ENCODE results near the gene FOXC2.

DNA sequence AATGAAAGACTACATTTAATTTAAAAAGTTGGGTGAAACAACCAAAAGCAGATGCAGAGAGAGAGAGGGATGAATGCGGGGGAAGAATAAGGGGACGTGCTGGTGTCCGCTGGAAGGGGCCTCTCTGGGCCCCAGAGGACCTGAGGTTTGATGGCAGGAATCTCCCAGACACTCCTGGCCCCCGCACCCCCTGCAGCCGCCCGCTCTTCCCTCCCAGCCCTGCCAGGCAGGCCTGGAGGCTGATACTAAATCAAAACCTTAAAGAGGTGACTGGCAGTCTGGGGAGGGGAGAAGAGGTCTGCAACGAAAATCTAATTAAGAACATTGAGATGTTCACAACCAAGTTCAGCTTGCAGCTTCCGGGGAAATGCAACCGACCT, 14.2 kb downstream of the FOXC2 start:
- TF ChIP-seq, protein P1, sequence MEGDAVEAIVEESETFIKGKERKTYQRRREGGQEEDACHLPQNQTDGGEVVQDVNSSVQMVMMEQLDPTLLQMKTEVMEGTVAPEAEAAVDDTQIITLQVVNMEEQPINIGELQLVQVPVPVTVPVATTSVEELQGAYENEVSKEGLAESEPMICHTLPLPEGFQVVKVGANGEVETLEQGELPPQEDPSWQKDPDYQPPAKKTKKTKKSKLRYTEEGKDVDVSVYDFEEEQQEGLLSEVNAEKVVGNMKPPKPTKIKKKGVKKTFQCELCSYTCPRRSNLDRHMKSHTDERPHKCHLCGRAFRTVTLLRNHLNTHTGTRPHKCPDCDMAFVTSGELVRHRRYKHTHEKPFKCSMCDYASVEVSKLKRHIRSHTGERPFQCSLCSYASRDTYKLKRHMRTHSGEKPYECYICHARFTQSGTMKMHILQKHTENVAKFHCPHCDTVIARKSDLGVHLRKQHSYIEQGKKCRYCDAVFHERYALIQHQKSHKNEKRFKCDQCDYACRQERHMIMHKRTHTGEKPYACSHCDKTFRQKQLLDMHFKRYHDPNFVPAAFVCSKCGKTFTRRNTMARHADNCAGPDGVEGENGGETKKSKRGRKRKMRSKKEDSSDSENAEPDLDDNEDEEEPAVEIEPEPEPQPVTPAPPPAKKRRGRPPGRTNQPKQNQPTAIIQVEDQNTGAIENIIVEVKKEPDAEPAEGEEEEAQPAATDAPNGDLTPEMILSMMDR (conservative IDR thresholded peaks at IDR 0.05 in 1 of 2, IDR thresholded peaks at IDR 0.05 in 1 of 2; ENCODE audit: extremely low read depth in 1 of 2, insufficient read depth in 1 of 2, low read depth in 1 of 2, low read length in 2 of 2), result no peak
- TF ChIP-seq EZH2 (IDR thresholded peaks at IDR 0.05; ENCODE audit: borderline replicate concordance, low read length), result no peak
